Fibroblast of peridontal ligament (primary cell): ENCODE data around the gene DIP2C.

Experiments
- DNase-seq: peaks from one replicate; pipeline ENCODE4 v3.0.0-alpha.2; 2010; ENCODE audit errors: extremely low read depth

DIP2C gene

GRCh38 chr10:575402-576129, 113.9 kb downstream of the DIP2C start:
- no peak for DNase-seq

- DNase-seq = no peak
Observed at GRCh38 chr10:572696-573095, 116.8 kb downstream of the DIP2C start.

DNA sequence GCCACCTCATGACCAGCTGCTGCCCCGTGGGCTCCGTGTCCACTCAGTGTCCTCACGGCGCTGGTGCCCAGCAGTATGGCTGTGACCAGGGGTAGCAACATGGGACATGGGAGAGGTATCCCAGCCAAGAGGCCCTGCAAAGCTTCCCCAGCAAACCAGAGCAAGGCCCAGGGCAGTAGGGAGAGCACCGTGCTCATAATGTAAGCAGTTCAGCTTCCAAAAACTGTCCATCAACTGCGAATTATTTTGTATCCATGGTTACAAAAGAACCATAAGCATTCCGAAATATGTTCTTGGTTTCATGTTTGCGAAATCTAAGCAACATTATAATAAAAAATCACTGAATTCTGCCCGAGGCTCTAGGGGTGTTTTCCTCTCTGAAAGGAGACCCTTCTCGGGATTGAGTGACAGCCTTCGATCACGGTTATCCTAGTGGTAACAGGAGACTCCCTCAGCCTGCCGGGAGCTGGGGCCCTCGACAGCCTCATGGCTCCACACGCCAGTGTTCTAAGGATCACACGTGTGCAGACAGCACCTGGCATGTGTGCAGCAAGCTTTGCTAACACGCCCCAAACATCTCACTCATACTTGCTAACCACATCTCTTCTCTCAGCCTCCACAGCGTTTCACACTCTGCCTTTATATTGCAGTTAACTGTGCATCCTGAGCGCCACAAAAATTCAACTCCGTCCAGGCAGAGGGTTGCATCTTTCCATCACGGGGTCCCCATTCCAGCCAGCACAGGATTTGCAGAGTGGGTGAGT, 117.6 kb downstream of the DIP2C start:
- DNase-seq = peak; percentile 68

GRCh38 chr10:571166-571565, 118.3 kb downstream of the DIP2C start:
- DNase-seq = no peak

DNA sequence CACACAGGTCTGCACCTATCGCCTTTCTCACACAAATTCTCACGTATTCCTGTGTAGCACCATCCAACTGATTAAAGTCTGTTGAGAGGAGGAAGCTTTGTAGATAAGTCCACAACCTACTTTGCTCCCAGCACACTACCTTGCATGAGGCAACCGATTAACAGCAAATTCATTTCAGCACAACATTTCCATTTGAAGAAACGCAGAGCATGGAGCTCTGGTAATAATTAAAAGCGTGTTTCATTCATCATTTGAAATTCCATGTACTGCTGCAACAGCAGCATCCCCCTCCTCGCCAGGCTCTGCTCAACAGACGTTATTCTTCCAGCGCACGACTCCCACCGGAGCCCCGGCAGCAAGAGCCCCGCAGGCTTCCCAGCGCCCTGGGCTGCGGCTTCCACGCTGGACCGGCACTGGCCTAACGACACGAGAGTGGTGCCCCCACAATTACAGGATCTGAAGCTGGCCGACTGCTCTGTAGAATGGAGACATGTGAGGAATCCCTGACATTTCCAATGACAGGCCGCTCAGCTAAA, 118.8 kb downstream of the DIP2C start:
- no peak for DNase-seq

DNA sequence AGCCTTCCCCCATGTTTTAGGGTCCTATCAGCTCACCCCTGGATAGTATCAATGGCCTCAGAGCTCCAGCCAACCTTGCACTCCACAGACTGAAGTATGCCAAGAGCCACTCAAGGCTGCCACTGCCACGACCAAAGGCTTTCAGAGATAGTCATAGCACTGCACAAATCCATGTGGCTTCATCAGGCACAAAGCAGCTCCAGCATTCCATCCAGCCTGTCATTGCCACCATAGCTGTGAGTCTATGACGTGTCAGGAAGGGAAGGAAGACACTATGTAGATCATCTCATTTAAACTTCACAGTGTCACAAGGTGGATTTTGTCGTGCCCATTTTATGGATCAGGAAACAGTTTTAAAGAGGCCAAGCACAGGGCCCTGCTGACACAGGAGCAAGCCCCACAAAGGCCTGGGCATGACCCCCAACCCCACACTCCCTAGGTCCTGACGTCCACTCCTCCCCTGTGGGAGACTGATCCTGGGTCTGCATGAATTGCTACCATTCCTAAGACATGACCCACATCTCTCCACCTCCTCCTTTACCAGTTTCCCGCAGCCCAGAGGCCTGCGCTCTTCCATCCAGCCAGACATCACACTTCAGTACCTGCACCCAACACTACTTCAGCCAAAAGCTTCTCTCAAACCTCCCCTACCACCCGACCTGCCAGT, 119.4 kb downstream of the DIP2C start:
- no peak for DNase-seq

DNA sequence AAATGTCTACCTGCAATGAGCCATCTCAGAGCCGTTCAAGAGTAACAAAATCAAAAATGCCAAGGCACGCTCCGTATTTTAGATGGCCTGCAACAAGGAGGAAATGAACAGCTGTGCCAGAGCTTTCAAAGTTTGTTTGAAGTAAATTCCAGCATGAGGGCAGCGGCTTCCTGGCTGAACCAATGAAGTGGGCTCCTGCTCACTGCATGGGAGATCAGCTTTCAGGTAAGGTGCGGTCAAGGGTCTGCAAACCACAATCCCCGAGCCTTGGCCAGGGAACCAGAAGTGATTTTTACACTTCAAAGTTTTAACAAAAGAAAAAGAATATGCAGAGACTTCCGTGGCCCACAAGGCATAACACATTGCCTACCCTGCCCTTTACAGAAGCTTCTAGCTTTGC, 120.6 kb downstream of the DIP2C start:
- no peak for DNase-seq

DNA sequence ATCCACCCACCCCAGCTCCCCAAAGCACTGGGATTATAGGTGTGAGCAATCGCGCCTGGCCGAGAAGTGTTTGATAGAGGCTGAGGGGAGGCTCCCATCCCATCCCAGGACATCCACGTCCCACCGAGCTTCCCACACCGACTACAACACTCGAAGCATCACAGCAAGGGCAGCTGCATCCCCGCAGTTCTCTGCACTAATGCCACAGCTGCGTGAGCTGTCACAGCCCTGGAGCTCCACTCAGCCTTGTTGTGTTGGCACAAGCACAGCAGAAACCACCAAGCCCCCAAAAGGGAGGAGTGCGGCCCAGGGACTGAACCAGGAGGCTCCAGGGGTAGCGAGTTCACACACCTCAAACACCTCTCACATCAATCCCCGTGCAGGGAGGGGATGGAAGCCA, 121.6 kb downstream of the DIP2C start:
- no peak for DNase-seq

GRCh38 chr10:566241-566885, 123.1 kb downstream of the DIP2C start:
- DNase-seq = no peak

- DNase-seq = no peak
Observed at GRCh38 chr10:565676-566075, 123.8 kb downstream of the DIP2C start.

DNA sequence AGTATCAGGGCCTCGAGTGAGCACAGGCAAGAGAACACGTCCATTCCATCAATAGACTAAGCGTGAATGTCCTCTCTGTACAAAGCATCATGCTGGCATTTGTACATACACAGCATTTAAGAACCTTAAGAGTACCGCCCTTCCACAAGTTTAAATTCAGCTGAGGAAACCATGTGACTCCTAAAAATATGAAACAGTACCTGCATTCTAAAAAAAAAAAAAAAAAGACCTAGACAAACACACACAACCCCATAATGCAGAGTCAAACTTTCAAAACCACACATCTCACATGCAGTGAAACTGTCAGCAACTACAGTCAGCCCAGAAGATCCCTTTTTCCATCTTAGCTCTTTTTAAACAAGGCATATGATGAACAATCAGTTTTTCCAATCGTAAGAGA, 124.3 kb downstream of the DIP2C start:
- no peak for DNase-seq

DNA sequence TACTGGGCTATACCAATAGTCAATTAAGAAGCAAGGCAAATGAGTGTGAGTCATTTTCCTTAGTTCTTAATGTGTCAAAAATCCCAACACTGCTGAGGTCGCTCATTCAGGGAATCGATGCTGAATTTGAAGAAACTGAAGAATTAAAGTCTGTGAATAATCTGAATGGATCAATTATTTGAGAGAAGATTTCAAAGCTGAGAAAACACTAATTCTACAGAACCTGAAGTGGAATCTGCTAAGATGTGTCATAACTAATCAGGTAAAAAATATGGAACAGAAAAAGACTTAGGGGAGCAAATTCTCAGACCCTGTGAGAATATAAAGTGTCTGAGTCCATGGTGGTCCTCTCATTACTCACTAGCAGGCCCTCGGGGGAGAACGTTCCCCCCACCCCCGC, 125.6 kb downstream of the DIP2C start:
- DNase-seq = no peak

GRCh38 chr10:562142-562541, 127.3 kb downstream of the DIP2C start:
- DNase-seq = no peak

GRCh38 chr10:561721-562120, 127.7 kb downstream of the DIP2C start:
- DNase-seq = no peak

DNA sequence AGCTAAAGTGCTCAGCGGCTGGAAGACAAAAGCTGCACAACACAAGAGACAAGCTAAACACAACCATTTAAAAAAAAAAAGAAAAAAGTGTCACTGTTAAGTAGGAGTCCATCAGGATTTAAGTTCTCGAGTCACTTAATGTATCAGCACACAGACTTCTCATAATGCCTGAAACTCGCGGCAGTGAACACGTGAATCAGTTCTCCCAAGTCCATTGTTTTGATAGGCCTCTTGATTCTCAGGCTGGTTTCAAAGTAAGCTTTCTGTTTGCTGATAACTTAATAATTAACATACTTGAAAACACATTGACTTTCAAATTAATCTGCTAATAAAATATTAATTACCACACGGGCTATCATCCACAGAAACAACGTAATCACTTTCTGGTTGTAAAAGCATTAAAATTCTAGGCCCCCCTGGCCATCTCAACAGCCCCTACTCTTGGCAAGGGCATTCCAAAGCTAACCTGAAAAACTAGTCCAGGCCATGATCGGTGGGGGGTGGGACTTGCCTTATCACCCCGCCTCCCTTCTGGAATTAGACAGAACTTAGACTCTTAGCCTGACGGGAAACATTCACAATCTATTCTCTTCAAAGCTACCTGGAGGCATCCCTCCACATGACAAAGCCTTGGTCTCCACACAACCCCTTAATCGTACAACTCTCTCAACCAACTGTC, 129.0 kb downstream of the DIP2C start:
- DNase-seq = no peak

DNA sequence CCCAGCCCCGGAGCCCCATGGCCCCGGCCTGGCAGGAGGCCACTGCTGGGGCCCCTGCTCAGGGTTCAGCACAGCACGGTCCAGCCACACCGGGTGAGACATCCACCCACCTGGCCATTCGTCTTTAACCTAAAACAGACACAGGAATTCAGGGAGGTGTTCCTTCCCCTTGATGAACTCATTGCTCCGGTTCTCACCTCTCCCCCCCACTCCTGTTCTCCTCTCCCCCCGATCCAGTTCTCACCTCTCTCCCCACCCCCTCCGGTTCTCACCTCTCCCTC, 129.8 kb downstream of the DIP2C start:
- DNase-seq = no peak

GRCh38 chr10:558891-559766, 130.3 kb downstream of the DIP2C start:
- DNase-seq = no peak

DNA sequence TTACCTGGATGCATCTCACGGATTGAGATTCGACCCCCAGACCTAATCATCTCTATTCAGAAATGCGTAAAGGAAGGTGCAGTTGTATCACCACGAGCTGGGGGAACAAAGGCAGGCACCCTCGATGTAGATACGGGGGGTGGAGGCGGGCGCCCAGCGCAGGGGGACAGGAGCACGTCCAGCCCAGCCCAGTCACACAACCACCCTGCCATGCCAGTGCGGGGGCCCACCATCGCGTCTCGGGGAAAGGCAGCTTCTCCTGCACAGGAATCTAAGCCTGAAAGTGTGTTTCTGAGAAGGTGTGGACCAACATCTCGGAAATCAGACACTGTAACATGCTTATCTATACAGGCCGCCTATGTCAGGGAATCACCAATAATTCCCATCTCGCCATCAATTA, 131.1 kb downstream of the DIP2C start:
- no peak for DNase-seq

- no peak for DNase-seq
Observed at GRCh38 chr10:557792-558328, 131.6 kb downstream of the DIP2C start.

DNA sequence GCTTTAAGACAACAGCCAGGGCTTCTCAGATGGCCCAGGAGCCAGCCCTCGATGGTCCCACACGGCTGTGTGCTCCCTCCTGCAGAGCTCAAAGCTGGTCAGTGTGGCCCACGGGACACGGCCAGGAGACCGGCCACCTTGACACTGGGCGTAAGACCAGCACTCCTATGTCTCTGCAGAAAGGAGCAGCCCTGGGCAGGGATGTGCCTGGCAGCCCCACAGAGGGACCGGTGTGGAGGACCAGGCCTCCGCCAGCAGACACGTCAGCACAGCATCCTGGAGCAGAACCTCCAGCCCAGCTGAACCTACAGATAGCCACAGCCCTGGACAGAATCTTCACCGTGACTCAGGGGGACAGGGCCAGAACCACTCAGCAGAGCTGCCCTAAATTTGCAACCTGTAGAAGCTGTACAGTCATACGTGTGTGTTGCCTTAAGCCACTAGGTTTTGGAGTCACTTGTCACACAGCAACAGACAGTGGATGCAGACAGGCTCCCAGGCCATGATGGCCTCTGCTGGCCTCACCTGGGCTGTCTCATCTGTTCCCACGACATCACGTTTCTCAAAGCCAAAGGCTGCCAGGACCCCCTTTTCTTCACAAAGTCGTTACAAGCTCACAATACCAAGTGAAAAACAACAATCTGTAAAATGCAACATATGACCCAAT, 132.4 kb downstream of the DIP2C start:
- DNase-seq = no peak
